HepG2 (cell line): Measurements from ENCODE around the gene PHF14. TPM values are rescaled to one million over a fixed set of nuclear protein-coding genes. Genes with fewer than 3 reads are reported as not detected.

Experiments used
- ATAC-seq: fragments of 200-7000 bp; cut with Tn5 transposase; 3 replicates; pipeline ENCODE4 v1.9.1; 2020; ENCODE audit warnings: mild to moderate bottlenecking, moderate library complexity
- BruUV-seq: library from RNA; stranded (reverse); fragments of 400-500 nt; replicated peaks from 2 replicates; lab custom pipeline; 2021; lab: Mats Ljungman, UMichigan
- CTCF ChIA-PET: fragments of 300-600 bp; formaldehyde crosslinking; extraction: SDS; loops from one replicate; lab custom pipeline; 2021; ENCODE audit warnings: low total read pairs, inconsistent platforms, low intra/inter-chr PET ratio; lab: Yijun Ruan, JAX
- POLR2A ChIA-PET: fragments of 350-600 bp; sonication (Branson Sonifier 250); formaldehyde crosslinking; loops from one replicate; lab custom pipeline; 2020; ENCODE audit warnings: antibody characterized with exemption, inconsistent platforms; lab: Yijun Ruan, JAX
- DNase-seq: peaks from one replicate; pipeline ENCODE4 v3.0.0-alpha.2; 2015; ENCODE audit warnings: low spot score
- FAIRE-seq: peaks from 3 replicates; lab custom pipeline; 2011; peaks lifted over from hg19 to GRCh38; lab: Jason Lieb, UNC
- H2AFZ ChIP-seq: one replicate; pipeline ENCODE4 v1.6.1; 2011; ENCODE audit warnings: low read length, inconsistent platforms
- H3K27ac ChIP-seq: fragments of 300-600 bp; 3 replicates; pipeline ENCODE4 v1.8.0; 2011; ENCODE audit warnings: mixed run types, mild to moderate bottlenecking, mixed read lengths, low read length, inconsistent platforms; ENCODE audit not compliant: insufficient read depth; ENCODE audit errors: extremely low read length
- H3K27me3 ChIP-seq, 2 experiments: fragments of 200-600 bp in 1 of 2; 2 replicates in 1 of 2; 3 replicates in 1 of 2; pipeline versions ENCODE4 v1.6.0 to v1.8.0; 2011; ENCODE audit warnings: low read length in 2 of 2, mild to moderate bottlenecking in 2 of 2, moderate library complexity in 2 of 2, inconsistent platforms in 1 of 2; ENCODE audit not compliant: insufficient read depth in 2 of 2, control insufficient read depth in 1 of 2
- H3K36me3 ChIP-seq, 2 experiments: fragments of 200-600 bp in 1 of 2; replicated peaks in 1 of 2; 2 replicates in 1 of 2; 3 replicates in 1 of 2; pipeline versions ENCODE4 v1.5.1 to v1.8.0; 2011; ENCODE audit warnings: low read length in 2 of 2, inconsistent platforms in 1 of 2; ENCODE audit not compliant: insufficient read depth in 2 of 2, control insufficient read depth in 1 of 2
- H3K4me1 ChIP-seq: 2 replicates; pipeline ENCODE4 v1.5.1; 2012; ENCODE audit warnings: low read length, inconsistent platforms; ENCODE audit not compliant: insufficient read depth
- H3K4me2 ChIP-seq: 2 replicates; pipeline ENCODE4 v1.6.0; 2011; ENCODE audit warnings: low read depth, low read length, inconsistent platforms
- H3K4me3 ChIP-seq, 3 experiments: fragments of 200-600 bp in 1 of 3; sonication (generic), shearing (Covaris generic) in 1 of 3; replicated peaks in 1 of 3; 2 replicates each; pipeline ENCODE4 v1.5.1; 2011 to 2016; ENCODE audit warnings: low read length in 3 of 3, inconsistent platforms in 2 of 3, low read depth in 2 of 3, mild to moderate bottlenecking in 2 of 3, control low read depth in 1 of 3, mixed read lengths in 1 of 3; ENCODE audit not compliant: insufficient read depth in 1 of 3
- H3K79me2 ChIP-seq: one replicate; pipeline ENCODE4 v1.6.1; 2011; ENCODE audit warnings: low read length, inconsistent platforms; ENCODE audit not compliant: insufficient read depth
- H3K9ac ChIP-seq: 2 replicates; pipeline ENCODE4 v1.6.0; 2011; ENCODE audit warnings: mild to moderate bottlenecking, low read depth, low read length, inconsistent platforms; ENCODE audit not compliant: insufficient read depth
- H3K9me3 ChIP-seq: 2 replicates; pipeline ENCODE4 v1.5.1; 2012; ENCODE audit warnings: mild to moderate bottlenecking, low read length
- H4K20me1 ChIP-seq: 2 replicates; pipeline ENCODE4 v1.6.0; 2011; ENCODE audit warnings: inconsistent platforms, mild to moderate bottlenecking, low read length, moderate library complexity; ENCODE audit not compliant: insufficient read depth
- AHR ChIP-seq: IDR thresholded peaks from 2 replicates; pipeline ENCODE4 v1.6.1; 2018; ENCODE audit warnings: missing genetic modification reagents, missing compliant biosample characterization
- ATM ChIP-seq: fragments of 450-650 bp; IDR thresholded peaks from 2 replicates; pipeline ENCODE4 v1.7.1; 2017; ENCODE audit warnings: mild to moderate bottlenecking, borderline replicate concordance
- NR2F2 ChIP-seq: IDR thresholded peaks from 2 replicates; pipeline ENCODE4 v1.6.1; 2012; ENCODE audit warnings: low read depth, inconsistent platforms, borderline replicate concordance
- POLR2AphosphoS5 ChIP-seq: IDR thresholded peaks from 2 replicates; pipeline ENCODE4 v1.6.1; 2012; ENCODE audit warnings: low read depth, low read length
- RFXAP ChIP-seq: sonication (generic); formaldehyde crosslinking; IDR thresholded peaks from 2 replicates; pipeline ENCODE4 v1.4.0; 2020; ENCODE audit warnings: missing genetic modification reagents, borderline replicate concordance
- SNRNP70 ChIP-seq: fragments of 200-400 bp; formaldehyde crosslinking; IDR thresholded peaks from 2 replicates; pipeline ENCODE4 v1.6.1; 2017; ENCODE audit warnings: mild to moderate bottlenecking, low read depth, low read length, moderate library complexity
- ZMYM2 ChIP-seq: sonication (generic); formaldehyde crosslinking; IDR thresholded peaks from 2 replicates; pipeline ENCODE4 v1.8.0; 2022; ENCODE audit warnings: mild to moderate bottlenecking, missing genetic modification reagents
- ZNF350 ChIP-seq: sonication (generic); formaldehyde crosslinking; IDR thresholded peaks from 2 replicates; pipeline ENCODE4 v1.4.0; 2020; ENCODE audit warnings: mild to moderate bottlenecking, low read depth, missing genetic modification reagents, borderline replicate concordance
- ZNF709 ChIP-seq: sonication (generic); formaldehyde crosslinking; IDR thresholded peaks from 2 replicates; pipeline ENCODE4 v1.5.0; 2020; ENCODE audit warnings: mild to moderate bottlenecking, missing genetic modification reagents
- ZNF777 ChIP-seq: sonication (generic); formaldehyde crosslinking; IDR thresholded peaks from 2 replicates; pipeline ENCODE4 v1.4.0; 2020; ENCODE audit warnings: missing genetic modification reagents
- ZNF850 ChIP-seq: sonication (generic); formaldehyde crosslinking; conservative IDR thresholded peaks from 2 replicates; pipeline ENCODE4 v1.9.0; 2021; ENCODE audit warnings: mild to moderate bottlenecking, missing genetic modification reagents
- ZNF891 ChIP-seq: sonication (generic); formaldehyde crosslinking; IDR thresholded peaks from 2 replicates; pipeline ENCODE4 v1.5.0; 2020; ENCODE audit warnings: mild to moderate bottlenecking, missing genetic modification reagents
- ZSCAN31 ChIP-seq: sonication (generic); formaldehyde crosslinking; IDR thresholded peaks from 2 replicates; pipeline ENCODE4 v1.5.0; 2020; ENCODE audit warnings: low read depth, mild to moderate bottlenecking, missing genetic modification reagents
- WGBS: methylation state at CpG from one replicate; pipeline ENCODE4 v1.1.6; 2017; ENCODE audit warnings: low lambda C conversion rate; 5-methylcytosine and 5-hydroxymethylcytosine counted together
- in situ Hi-C: cut with HindIII; loops from 2 replicates; pipeline ENCODE4 v1.10.0; 2017; ENCODE audit warnings: low pct_unique_long_range_greater_than_20kb; ENCODE audit not compliant: extremely low pct_ligation_motif_present
- intact Hi-C: fragments of 100-400 bp; cut with micrococcal nuclease; formaldehyde crosslinking; loops from one replicate; pipeline ENCODE4 v1.10.0; 2022; ENCODE audit not compliant: unreplicated experiment
- polyA plus RNA-seq, 8 experiments: library from polyadenylated mRNA; depleted of rRNA in 3 of 8; stranded (reverse) in 7 of 8; unstranded in 1 of 8; fragments of >200 nt; fragmentation: Illumina TruSeq in 4 of 8; extraction: Trizol in 4 of 8; gene quantifications; 2 replicates each; pipeline versions ENCODE4 v1.2.1 to v1.2.3, GENCODE V29; 2011 to 2016; ENCODE audit warnings: low read depth in 4 of 8, missing spikeins in 1 of 8, mixed read lengths in 1 of 8; ENCODE audit not compliant: insufficient read depth in 1 of 8
- total RNA-seq, 5 experiments: library from RNA; depleted of rRNA; stranded (reverse); fragments of >200 nt; fragmentation: Illumina TruSeq; extraction: Trizol; gene quantifications; 2 replicates each; pipeline ENCODE4 v1.2.3, GENCODE V29; 2016; ENCODE audit warnings: low read depth in 1 of 5
- TF ChIP-seq, protein P1 (sequence below): sonication (generic); formaldehyde crosslinking; IDR thresholded peaks from 2 replicates; pipeline ENCODE4 v1.8.0; 2022; ENCODE audit warnings: low read depth, missing genetic modification reagents
- TF ChIP-seq, protein P2 (sequence below): IDR thresholded peaks from 2 replicates; pipeline ENCODE4 v1.6.1; 2018; ENCODE audit warnings: missing genetic modification reagents

The PHF14 gene
- total and polyA plus RNA-seq, 2 of the 13 experiments (the other 11 are each of a cell fraction or from before 2014, with no cell fraction given) = 18.9 to 68.7 TPM

DNA sequence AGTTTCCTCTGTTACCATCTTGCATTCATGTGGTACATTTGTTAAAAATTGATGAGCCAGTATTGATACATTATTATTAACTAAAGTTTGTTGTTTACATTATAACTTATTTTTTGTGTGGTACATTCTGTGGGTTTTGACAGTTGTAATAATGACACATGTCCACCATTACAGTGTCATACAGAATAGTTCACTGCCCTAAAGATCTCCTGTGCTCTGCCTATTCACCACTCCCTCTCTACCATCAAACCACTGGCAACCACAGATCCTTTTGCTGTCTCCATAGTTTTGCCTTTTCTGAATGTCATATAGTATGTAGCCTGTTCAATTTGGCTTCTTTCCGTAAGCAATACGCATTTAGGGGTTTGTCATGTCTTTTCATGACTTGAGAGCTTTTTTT is 156.9 kb downstream of the PHF14 start:
- DNase-seq (no peak), ATAC-seq (no peak)
- in situ Hi-C loops = no loop called here
- Histone ChIP-seq H3K9me3 (no peaks in the 10 kb centered on the region), H3K79me2 (no peaks in the 10 kb centered on the region), H3K4me1 (no peaks in the 10 kb centered on the region), H2AFZ (no peak overlapping the region), H3K36me3 (peaks cover 0 to 2% of the 10 kb centered on the region in 2 experiments; a peak in 2 of 5 replicates), H4K20me1 (no peaks in the 10 kb centered on the region), H3K9ac (no peak overlapping the region)
- TF ChIP-seq, protein P1, sequence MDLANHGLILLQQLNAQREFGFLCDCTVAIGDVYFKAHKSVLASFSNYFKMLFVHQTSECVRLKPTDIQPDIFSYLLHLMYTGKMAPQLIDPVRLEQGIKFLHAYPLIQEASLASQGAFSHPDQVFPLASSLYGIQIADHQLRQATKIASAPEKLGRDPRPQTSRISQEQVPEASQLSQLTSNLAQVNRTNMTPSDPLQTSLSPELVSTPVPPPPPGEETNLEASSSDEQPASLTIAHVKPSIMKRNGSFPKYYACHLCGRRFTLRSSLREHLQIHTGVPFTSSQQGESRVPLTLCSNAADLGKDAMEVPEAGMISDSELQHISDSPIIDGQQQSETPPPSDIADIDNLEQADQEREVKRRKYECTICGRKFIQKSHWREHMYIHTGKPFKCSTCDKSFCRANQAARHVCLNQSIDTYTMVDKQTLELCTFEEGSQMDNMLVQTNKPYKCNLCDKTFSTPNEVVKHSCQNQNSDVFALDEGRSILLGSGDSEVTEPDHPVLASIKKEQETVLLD (CRISPR knock-in tag) = no peak
- TF ChIP-seq SNRNP70 (no peak), ZNF709 (CRISPR knock-in tag) (no peak), NR2F2 (no peak), POLR2AphosphoS5 (no peak), AHR (CRISPR knock-in tag) (no peak), ZNF850 (CRISPR knock-in tag) (no peak), ZSCAN31 (CRISPR knock-in tag) (no peak), ATM (no peak), ZNF350 (CRISPR knock-in tag) (no peak), RFXAP (no peak), ZNF777 (CRISPR knock-in tag) (no peak), ZMYM2 (CRISPR knock-in tag) (no peak), ZNF891 (CRISPR knock-in tag) (no peak)
- TF ChIP-seq, protein P2, sequence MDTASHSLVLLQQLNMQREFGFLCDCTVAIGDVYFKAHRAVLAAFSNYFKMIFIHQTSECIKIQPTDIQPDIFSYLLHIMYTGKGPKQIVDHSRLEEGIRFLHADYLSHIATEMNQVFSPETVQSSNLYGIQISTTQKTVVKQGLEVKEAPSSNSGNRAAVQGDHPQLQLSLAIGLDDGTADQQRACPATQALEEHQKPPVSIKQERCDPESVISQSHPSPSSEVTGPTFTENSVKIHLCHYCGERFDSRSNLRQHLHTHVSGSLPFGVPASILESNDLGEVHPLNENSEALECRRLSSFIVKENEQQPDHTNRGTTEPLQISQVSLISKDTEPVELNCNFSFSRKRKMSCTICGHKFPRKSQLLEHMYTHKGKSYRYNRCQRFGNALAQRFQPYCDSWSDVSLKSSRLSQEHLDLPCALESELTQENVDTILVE (CRISPR knock-in tag) = no peak
- TF ChIP-seq, all 625 proteins: peak for 0
- Histone ChIP-seq H3K27ac (no peak overlapping the region), H3K4me3 (no peak overlapping the region), H3K27me3 (no peaks in the 10 kb centered on the region), H3K4me2 (no peak overlapping the region)
- no TSS peak for BruUV-seq
- intact Hi-C loops = no loop called here
- no peak for FAIRE-seq
- CTCF ChIA-PET = no interaction called here
- WGBS = 97% methylated on average over 2 of the region's 2 CpGs
- POLR2A ChIA-PET = no interaction called here
